SIG-M5 treated with dmso at 0.1 percent for 504 hours (cell line): ENCODE data around the gene HOXA6.

Experiments used
- DNase-seq: peaks from one replicate; lab custom pipeline; 2025; ENCODE audit not compliant: unreplicated experiment; lab: John Stamatoyannopoulos, UW

HOXA6 gene

GRCh38 chr7:27185013-27185853 lies 37.7 kb upstream of the HOXA6 start, which contains the start of gene HOXA11:
Gene HOXA11 (minus strand): TSS chr7:27185232. CDS start chr7:27185144, 88 bp downstream.
- DNase-seq: peak; percentile 57

DNA sequence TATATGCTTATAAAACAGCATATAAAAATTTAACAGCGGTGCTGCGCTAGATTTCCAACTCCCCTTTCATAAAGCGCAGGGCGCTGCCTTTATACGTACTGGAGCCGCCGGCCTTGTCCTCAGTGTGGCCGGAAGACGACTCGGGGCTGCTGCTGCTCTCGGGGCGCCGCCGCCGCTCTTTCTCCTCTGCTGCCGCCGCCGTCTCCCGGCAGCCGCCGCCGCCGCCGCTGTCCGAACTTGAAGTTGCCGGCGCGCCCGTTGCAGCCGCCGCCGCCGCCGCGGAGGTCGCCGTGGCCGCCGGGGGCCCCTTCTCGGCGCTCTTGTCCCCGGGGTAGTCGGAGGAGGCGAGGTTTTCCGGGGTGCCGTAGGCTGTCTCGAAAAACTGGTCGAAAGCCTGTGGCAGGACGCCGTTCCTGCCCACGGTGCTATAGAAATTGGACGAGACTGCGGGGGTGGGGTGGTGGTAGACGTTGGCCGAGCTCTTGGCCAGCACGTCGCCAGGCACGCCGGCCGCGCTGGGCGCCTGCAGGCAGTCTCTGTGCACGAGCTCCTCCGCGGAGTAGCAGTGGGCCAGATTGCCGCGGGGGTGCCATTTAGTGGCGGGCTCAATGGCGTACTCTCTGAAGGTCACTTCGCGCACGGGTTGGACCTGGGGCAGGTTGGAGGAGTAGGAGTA lies 36.9 kb upstream of the HOXA6 start:
- DNase-seq: peak; percentile 35

- no peak for DNase-seq
These were observed 36.2 kb upstream of the HOXA6 start for GRCh38 chr7:27183682-27184336.

DNA sequence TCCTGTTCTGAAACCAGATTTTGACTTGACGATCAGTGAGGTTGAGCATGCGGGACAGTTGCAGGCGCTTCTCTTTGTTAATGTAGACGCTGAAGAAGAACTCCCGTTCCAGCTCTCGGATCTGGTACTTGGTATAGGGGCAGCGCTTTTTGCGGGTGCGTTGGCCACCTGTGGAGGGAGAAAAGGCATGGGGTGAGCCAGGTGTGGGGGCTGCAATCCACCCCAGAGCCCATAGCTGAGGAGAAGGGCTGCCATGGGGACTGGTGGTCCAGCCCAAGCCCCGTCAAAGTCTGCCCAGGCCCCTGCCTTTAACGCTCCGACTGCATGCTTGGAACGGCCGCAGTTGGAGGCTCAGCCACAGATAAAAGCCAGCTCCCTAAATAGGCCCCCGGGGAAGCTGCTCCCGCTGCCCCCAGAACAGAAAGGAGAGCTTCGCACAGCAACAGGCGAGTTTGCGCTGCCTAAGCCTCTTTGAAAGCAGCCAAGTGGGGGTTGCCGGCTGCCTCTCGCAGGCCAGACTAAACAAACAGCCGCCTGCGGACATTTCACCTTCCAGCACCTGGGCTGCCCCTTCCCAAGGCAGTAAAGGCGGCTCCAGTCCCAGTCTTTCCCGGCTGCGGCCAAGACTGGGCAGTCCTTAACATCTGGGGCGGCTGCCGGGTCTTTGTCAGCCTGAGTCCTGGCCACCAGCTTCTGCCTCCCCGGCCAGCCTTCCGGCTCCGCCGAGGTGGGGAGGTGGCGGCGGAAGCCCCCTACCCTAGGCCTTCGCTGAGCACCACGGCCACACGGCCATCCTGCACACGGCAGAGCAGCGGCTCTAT lies 35.5 kb upstream of the HOXA6 start:
- no peak for DNase-seq

DNA sequence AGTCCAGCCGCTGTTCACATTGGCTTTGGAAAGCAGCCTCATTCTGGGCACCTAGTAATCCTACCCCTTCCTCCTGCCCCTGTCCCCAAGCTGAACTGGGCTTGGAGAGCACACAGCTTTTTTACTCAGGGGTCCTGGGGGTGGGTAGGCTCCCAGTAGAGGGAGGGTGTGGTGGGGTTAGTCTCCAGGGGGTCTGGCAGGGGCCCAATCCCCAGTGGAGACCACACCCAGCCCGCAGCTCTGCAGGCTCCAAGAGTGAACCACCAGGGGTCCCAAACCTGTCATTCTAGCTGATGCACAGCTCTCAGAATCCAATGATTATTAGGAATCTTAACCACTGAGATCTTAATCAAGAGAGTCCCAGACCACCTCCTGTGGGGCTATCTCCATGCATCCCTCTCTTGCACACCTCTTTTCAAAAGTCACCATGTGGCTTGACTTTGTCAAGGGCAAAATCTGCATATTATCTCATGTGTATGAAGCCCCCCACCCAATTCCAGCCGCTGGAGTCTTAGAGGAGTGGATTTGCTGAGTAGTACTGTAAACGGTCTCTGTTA lies 34.8 kb upstream of the HOXA6 start:
- no peak for DNase-seq

DNA sequence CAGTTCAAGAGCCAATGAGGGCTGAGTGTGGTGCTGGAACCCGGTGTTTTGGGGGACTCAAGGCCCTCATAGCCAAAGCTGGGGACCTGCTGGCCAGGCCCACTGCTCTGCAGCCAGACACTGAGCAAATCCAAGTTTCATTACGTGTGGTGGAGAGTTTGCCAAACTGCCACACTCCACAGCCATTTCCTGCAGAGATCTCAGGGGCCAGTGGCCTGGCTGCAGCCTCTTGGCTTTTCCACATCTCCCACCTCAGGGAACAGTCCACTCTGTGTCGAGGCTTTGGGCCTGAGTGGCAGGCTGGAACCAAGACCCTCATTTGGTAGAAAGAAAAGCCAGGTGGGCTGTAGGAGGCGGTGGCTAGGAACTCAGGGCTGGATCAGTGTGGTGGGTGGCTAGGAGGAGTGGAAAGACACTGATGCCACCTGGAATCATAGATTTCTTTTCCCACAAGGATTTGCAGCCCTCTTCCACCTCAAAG lies 34.3 kb upstream of the HOXA6 start:
- no peak for DNase-seq

DNA sequence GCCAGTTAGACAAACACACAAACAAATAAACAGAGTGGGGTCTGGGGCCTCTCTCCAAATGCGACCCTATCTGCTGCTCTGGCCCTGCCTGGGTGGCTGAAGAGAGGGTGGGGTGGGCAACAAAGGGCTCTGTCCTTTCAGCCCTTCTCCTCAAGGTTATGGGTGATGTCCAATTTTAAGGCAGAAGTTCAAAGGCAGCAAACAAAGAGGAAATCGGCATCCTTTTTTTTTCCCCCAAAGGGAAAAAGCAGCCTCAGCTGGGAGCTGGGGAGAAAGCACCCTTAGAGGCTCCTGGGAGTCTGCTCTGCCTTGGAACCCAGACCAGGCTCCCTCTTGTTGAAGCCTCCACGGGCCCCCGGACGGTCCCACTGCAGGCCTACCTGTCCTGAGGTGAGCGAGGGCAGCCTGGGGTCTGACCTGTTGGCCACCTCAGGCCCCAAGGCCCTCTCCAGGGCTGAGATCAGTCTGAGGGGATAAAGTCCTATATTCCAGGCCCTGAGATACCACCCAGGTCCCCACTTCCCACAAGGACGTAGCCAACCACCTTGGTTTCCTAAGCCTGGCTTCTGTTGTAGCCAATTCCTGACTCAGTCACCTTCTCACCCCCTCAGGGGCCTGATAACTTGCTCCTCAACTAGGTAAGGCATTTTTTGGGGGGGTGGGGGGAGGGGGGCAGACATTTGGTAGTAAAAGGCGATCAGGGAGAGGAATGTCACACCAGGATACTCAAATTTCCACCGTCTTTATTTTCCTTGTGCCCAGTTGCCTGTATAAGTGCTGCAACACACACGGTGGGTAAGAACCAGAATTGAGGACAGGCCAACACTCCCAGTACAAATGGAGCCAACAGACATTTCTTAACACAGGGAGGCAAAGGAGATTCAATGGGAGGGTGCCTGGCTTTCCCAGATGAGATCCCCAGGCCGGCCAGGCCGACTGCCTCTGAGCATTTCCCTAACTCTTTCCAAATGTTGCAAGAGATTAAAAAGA lies 33.2 kb upstream of the HOXA6 start:
- no peak for DNase-seq

GRCh38 chr7:27179503-27180430 lies 32.2 kb upstream of the HOXA6 start:
- no peak for DNase-seq

DNA sequence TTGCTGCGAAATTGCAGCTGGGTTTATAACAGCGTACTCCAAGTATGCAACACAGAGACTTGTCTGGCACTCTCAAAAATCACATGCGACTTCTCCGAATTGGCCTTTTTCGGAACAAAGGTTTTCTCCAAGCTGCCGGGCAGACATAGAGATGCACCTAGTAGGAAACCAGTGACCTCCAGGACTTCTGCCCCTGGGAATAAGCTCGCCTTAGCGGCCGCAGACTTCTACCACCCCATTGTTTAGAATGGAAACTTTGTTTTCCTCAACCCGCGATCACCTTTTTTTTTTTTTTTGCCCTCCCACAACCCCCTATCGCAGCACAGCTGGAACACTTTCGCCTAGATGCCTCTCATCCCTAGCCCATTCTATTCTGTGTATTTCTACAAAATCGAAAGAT lies 31.5 kb upstream of the HOXA6 start:
- no peak for DNase-seq

- no peak for DNase-seq
These were observed 30.8 kb upstream of the HOXA6 start for GRCh38 chr7:27178366-27178765.

DNA sequence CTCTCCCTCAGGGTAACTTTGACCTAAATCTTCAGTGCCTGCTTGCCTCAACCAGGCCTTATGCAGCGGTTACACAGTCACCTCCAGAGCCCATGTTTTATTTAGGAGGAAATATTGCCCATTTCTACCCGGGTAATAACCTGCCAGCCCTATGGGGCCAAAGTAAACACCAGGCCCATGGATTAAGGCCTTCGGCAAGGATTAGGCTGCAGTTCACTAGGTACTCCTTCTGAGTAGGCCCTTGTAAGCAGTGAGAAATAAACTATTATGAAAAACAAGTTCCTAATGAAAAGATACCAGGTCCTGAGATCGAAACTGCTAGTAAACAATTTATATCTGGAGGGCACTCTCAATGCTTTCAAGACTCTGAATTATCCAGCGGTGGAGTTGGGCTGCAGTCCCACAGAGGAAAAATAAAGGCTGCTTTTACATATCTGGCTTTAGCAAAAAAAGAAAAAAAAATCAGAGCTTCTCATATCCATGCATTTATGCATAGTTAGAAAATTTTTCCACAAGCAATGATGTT lies 30.3 kb upstream of the HOXA6 start:
- DNase-seq: no peak

DNA sequence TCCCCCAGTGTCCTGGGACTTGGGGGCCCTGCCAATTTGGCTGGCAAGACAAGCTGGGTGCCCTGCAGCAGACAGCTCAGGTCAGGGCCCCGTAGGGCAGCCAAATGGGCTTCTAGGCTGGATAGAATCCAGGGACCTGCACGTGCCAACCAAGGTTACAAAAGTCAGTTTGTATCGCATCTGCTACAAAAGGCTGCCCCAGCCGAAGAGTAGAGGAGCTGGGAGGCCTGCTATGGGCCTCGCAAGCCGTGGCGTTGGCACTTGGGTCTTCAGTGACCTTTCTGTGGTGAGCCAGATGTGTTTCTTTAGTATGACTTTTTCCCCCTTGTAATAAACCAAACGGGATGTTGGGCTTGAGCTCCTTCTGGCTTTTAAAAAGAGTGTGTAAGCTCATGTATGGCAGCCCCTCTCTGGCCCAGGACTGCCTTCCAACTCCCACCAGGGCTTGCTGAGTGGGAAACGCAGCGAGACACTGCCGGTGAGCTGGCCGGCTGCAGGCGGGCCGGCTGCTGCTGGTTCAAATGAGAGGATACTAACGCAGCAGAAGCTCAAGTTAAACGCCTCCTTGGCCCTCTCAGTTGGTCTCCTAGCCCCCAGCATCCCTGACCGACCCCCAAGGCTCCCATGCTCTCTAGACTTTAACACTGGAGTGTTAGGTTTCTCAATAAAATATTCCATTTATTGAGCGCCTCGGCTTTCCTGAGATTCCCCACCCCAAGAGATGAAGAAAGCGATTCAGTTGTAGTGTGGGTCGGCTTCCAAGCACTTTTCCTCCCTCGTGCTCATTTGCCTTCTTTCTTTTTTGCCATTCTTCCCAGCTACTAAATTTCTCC lies 29.6 kb upstream of the HOXA6 start:
- DNase-seq: no peak

DNA sequence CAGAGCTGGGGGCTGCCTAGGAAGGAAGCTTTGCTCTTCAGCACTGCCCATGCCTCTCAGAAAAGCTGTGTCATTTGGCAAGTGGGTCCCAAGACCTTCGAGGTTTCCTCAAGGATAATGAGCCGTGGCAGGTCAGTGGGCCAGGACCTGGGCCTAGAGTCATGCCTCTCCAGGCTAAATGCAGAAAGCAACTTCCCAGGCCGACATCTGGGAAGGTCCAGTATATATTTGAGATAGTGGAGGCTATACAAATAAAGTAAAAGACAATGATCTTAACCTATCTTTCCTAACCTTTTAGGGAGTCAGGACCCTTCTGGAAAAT lies 28.9 kb upstream of the HOXA6 start:
- no peak for DNase-seq

DNA sequence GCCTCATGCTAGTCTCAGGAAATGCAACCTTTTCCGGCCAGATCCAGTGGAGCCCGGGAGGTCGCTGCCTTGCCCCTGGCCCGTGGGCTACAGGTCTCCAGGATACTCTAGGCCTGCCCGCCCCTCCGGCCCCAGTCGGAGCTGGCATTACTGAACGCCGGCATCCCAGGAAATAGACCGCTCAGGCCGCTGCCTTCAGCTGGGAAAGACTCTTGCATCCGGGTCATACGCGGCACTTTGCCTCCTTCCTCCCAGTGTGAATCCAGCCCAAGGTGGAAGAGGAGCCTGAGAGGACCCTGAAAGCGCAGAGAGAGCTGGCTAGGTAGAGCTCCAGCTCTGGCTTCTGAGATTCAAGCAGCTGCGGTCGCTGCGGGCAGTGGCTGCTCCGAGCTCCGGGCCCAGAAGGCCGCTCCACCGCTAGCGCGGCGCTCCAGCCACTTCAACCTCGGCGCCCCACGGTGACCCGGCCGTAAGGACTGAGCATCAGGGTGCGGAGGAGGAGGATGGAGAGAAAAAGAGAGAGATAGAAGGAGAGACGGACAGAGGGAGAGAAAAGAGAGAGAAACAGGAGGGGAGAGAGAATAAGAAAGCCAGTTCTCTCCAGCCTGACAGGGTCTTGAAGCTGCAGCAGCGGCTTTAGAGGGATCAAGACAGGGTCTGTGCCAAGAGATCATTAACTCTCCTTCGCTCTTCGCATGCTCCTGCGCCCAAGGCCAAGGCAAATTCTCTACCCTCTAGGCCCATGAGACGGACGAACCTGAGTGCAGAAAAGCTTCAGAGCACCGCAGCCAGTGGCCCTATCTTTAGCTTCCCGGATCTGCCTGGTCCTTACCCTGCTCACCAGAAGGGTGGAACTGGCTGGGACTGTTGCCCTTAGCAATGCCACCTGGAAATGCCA lies 28.3 kb upstream of the HOXA6 start:
- no peak for DNase-seq

DNA sequence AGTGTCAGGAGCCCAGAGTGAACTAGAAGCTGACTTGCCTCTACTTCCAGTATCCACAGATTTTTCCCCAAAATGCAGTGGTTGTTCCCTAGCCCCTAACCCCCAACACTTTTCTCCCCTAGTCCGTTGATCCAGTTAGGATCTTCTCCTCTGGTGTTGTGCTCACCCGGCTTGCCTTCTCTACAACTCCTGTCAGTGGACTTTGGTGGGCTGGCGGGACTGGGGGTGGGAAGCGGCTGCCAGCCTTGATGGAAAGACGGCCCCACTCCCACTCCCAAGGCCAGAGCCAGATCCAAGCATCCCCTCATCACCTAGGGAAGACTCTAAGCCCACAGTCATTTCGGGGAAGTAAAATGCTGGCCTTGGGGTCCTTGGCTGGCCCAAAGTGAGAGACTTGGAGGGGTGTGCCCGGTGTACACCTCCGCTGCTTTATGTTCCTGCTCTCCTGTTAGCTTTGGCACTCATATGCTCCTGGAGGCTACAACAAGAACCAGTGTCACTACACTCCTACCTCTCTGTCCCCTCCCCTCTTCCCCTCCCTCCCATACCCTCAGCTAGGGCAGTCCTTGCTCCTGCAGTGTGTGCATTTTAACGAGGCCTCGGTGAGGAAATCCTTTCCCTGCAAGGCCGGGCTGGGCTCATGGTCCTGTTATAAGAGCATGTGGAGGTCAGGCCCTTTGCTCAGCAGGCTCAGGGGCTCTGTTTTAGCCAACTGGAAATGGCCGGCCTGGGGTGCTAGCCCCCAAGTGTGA lies 27.5 kb upstream of the HOXA6 start:
- no peak for DNase-seq
